ENCODE measurements around the gene CEP112. TPM values are rescaled to one million over a fixed set of nuclear protein-coding genes. Genes with fewer than 3 reads are reported as not detected.

The CEP112 gene
- total RNA-seq, 1 donor from 2014 or later, result 13.9 TPM

DNA sequence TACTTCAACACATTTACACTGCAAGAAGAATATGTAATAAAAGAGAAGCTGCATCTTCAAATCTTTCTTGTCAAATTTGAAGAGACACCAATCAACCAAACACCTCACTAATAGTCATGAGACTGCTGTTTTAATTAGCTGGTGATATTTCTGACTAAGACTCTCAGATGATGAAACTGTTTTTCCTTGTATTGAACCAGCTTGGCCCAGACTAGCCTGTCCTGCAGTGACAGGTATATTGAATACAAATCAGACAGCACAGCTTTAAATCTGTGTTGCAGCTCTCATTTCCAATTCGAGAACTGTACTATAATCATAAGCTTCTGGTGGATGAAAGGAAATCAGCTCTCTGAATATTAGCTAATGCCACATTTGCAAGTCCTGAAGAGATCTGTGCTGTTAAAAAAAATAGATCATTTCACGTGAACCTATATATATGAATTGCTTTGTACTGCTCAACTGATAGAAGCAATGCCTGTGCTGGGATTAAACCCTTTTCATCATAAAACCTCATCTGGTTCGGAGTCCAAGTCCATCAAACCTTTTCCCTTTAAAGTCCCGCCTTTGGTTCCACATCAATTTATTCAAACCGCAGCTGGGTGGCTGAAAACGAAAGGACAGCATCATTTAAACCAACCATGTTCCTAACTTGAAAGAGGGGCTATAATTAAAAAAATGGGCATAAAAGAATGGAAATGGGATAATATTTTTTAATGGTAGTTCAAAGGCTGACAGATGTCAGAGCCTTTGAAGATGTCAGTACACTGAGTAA is 306.2 kb downstream of the CEP112 start:
- no peaks in the 10 kb centered on the region for H3K9me3 Mint-ChIP-seq (ENCODE audit: unreplicated experiment)
- peaks cover 5% of the 10 kb centered on the region for H3K4me1 Mint-ChIP-seq (ENCODE audit: low read depth, unreplicated experiment)
- DNase-seq (ENCODE audit: low read depth) (no peak), FAIRE-seq (no peak)
- Histone ChIP-seq H3K9ac (ENCODE audit: low read length) (no peak overlapping the region), H3K4me3 (ENCODE audit: insufficient read depth, low read depth, low read length) (no peak overlapping the region), H4K20me1 (ENCODE audit: insufficient read depth, low read length) (no peaks in the 10 kb centered on the region), H3K36me3 (ENCODE audit: insufficient read depth, low read length) (no peaks in the 10 kb centered on the region), H2AFZ (ENCODE audit: low read depth, low read length) (no peak overlapping the region), H3K4me1 (ENCODE audit: insufficient read depth, low read length) (peaks cover 13% of the 10 kb centered on the region), H3K79me2 (ENCODE audit: insufficient read depth, low read length) (no peaks in the 10 kb centered on the region), H3K27ac (ENCODE audit: low read depth, low read length) (no peak overlapping the region), H3K27me3 (ENCODE audit: insufficient read depth, low read length) (no peaks in the 10 kb centered on the region), H3K4me2 (ENCODE audit: low read length) (no peak overlapping the region), H3K9me3 (ENCODE audit: insufficient read depth, low read depth, low read length) (no peaks in the 10 kb centered on the region)
- no peaks in the 10 kb centered on the region for H3K27me3 Mint-ChIP-seq (ENCODE audit: low read depth, unreplicated experiment)
- H3K36me3 Mint-ChIP-seq (ENCODE audit: low read depth, unreplicated experiment), result peaks cover 2% of the 10 kb centered on the region
- TF ChIP-seq EZH2 (IDR thresholded peaks at IDR 0.05; ENCODE audit: insufficient read depth, low read length), result no peak
- TF ChIP-seq, protein P1, sequence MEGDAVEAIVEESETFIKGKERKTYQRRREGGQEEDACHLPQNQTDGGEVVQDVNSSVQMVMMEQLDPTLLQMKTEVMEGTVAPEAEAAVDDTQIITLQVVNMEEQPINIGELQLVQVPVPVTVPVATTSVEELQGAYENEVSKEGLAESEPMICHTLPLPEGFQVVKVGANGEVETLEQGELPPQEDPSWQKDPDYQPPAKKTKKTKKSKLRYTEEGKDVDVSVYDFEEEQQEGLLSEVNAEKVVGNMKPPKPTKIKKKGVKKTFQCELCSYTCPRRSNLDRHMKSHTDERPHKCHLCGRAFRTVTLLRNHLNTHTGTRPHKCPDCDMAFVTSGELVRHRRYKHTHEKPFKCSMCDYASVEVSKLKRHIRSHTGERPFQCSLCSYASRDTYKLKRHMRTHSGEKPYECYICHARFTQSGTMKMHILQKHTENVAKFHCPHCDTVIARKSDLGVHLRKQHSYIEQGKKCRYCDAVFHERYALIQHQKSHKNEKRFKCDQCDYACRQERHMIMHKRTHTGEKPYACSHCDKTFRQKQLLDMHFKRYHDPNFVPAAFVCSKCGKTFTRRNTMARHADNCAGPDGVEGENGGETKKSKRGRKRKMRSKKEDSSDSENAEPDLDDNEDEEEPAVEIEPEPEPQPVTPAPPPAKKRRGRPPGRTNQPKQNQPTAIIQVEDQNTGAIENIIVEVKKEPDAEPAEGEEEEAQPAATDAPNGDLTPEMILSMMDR (IDR thresholded peaks at IDR 0.05; ENCODE audit: insufficient read depth, low read depth, low read length), result no peak
- H3K27ac Mint-ChIP-seq (ENCODE audit: unreplicated experiment), result no peak overlapping the region
- no peak overlapping the region for H3K4me3 Mint-ChIP-seq (ENCODE audit: unreplicated experiment)

DNA sequence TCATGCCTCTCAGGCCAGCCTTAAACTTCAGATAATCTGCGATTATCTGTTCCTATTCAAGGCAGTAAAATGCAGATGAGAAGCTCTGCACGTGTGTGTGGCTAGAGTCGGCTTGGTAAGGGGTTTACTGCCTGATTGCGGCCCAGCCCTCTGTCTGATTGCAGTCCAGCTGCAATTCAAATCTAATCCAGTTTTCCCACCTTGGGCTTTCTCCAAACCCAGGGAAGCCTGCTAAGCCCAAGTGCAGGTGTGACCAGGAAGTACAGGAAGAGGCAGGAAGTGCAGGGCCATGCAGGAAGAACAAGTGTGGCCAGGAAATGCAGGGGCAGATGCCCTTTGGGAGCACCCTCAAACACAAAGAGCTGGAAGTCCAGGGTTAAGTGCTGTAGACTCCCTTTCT is 314.9 kb downstream of the CEP112 start:
- Histone ChIP-seq H3K9ac (ENCODE audit: low read length) (no peak overlapping the region), H3K4me2 (ENCODE audit: low read length) (no peak overlapping the region), H3K27me3 (ENCODE audit: insufficient read depth, low read length) (no peaks in the 10 kb centered on the region), H4K20me1 (ENCODE audit: insufficient read depth, low read length) (no peaks in the 10 kb centered on the region), H3K36me3 (ENCODE audit: insufficient read depth, low read length) (no peaks in the 10 kb centered on the region), H2AFZ (ENCODE audit: low read depth, low read length) (no peak overlapping the region), H3K4me1 (ENCODE audit: insufficient read depth, low read length) (no peaks in the 10 kb centered on the region), H3K4me3 (ENCODE audit: insufficient read depth, low read depth, low read length) (no peak overlapping the region), H3K27ac (ENCODE audit: low read depth, low read length) (no peak overlapping the region), H3K79me2 (ENCODE audit: insufficient read depth, low read length) (no peaks in the 10 kb centered on the region), H3K9me3 (ENCODE audit: insufficient read depth, low read depth, low read length) (peaks cover 4% of the 10 kb centered on the region)
- no peak for DNase-seq (ENCODE audit: low read depth)
- peaks cover 10% of the 10 kb centered on the region for H3K36me3 Mint-ChIP-seq (ENCODE audit: low read depth, unreplicated experiment)
- H3K9me3 Mint-ChIP-seq (ENCODE audit: unreplicated experiment), result peaks cover 13% of the 10 kb centered on the region
- H3K27ac Mint-ChIP-seq (ENCODE audit: unreplicated experiment), result no peak overlapping the region
- FAIRE-seq, result no peak
- no peaks in the 10 kb centered on the region for H3K4me1 Mint-ChIP-seq (ENCODE audit: low read depth, unreplicated experiment)
- TF ChIP-seq EZH2 (IDR thresholded peaks at IDR 0.05; ENCODE audit: insufficient read depth, low read length), result no peak
- TF ChIP-seq, protein P1 (IDR thresholded peaks at IDR 0.05; ENCODE audit: insufficient read depth, low read depth, low read length), result no peak
- H3K27me3 Mint-ChIP-seq (ENCODE audit: low read depth, unreplicated experiment), result no peaks in the 10 kb centered on the region
- no peak overlapping the region for H3K4me3 Mint-ChIP-seq (ENCODE audit: unreplicated experiment)

DNA sequence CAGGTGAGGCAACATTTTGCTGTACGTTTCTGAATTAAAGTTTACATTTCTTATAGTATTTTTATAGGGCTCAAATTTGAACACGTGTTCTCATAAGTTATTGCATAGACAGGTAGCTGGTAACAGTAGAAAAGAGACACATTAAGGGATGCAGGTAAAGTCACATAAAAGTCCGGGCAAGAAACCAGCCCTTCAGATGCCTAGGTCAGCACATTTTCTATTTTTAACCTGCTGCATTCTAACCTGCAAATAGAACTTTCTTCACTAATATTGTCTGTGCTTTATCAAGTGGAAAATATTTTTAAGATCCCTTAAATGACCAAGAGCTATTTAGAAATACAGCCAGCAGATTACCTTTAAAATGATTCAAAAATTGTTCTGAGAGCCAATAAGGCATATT is 323.1 kb downstream of the CEP112 start:
- H3K9me3 Mint-ChIP-seq (ENCODE audit: unreplicated experiment), result peaks cover 5% of the 10 kb centered on the region
- H3K27ac ChIP-seq (ENCODE audit: low read depth, low read length), result no peak overlapping the region
- no peaks in the 10 kb centered on the region for H4K20me1 ChIP-seq (ENCODE audit: insufficient read depth, low read length)
- no peaks in the 10 kb centered on the region for H3K4me1 ChIP-seq (ENCODE audit: insufficient read depth, low read length)
- FAIRE-seq (no peak), DNase-seq (ENCODE audit: low read depth) (no peak)
- H3K79me2 ChIP-seq (ENCODE audit: insufficient read depth, low read length), result no peaks in the 10 kb centered on the region
- H3K4me3 ChIP-seq (ENCODE audit: insufficient read depth, low read depth, low read length), result no peak overlapping the region
- no peak overlapping the region for H2AFZ ChIP-seq (ENCODE audit: low read depth, low read length)
- H3K4me1 Mint-ChIP-seq (ENCODE audit: low read depth, unreplicated experiment), result no peaks in the 10 kb centered on the region
- no peak overlapping the region for H3K27ac Mint-ChIP-seq (ENCODE audit: unreplicated experiment)
- H3K36me3 ChIP-seq (ENCODE audit: insufficient read depth, low read length), result no peaks in the 10 kb centered on the region
- no peak overlapping the region for H3K4me2 ChIP-seq (ENCODE audit: low read length)
- TF ChIP-seq, protein P1 (IDR thresholded peaks at IDR 0.05; ENCODE audit: insufficient read depth, low read depth, low read length), result no peak
- no peak for TF ChIP-seq EZH2 (IDR thresholded peaks at IDR 0.05; ENCODE audit: insufficient read depth, low read length)
- H3K9ac ChIP-seq (ENCODE audit: low read length), result no peak overlapping the region
- no peaks in the 10 kb centered on the region for H3K27me3 Mint-ChIP-seq (ENCODE audit: low read depth, unreplicated experiment)
- H3K4me3 Mint-ChIP-seq (ENCODE audit: unreplicated experiment), result no peak overlapping the region
- peaks cover 2% of the 10 kb centered on the region for H3K36me3 Mint-ChIP-seq (ENCODE audit: low read depth, unreplicated experiment)
- H3K9me3 ChIP-seq (ENCODE audit: insufficient read depth, low read depth, low read length), result no peaks in the 10 kb centered on the region
- no peaks in the 10 kb centered on the region for H3K27me3 ChIP-seq (ENCODE audit: insufficient read depth, low read length)

All from astrocyte (in vitro differentiated cells and primary cell).